Measurements from ENCODE around the gene NOTCH2. TPM values are rescaled to one million over a fixed set of nuclear protein-coding genes. Genes with fewer than 3 reads are reported as not detected.

Gene NOTCH2
- total and polyA plus RNA-seq, 9 of the 15 experiments (the other 6 are each of a cell fraction or from before 2014, with no cell fraction given) = 0.04 to 1.2 (median 0.28) TPM; not detected in 1

DNA sequence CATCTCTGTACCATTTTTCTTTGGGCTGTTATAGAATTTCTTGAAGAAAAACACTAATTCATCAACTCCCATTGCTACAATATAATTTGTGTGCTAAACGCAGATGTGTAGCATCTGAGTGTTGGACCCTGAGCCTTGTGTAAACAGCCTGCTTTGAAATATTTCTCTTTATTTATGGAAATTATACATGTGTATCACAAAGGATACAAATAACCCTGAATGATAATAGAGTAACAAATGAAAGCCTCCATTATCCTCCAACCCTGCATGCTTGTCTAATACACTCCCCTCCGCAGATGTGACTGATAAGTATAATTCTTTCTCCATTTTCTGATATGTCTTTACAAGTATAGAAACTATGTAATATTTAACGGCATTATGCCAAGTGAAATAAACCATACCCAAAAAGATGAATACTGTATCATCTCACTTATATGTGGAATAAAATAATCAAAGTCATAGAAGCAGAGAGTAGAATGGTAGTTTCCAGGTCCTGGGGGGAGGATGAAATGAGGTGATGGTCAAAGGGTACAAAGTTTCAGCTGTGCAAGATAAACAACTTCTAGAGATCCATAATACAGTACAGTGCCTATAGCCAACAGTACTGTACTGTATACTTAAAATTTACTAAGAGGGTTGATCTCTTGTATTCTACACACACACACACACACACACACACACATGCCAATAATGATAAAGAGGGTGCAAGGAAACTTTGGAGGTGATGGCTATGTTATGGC is 170.3 kb downstream of the NOTCH2 start:
- no peaks in the 10 kb centered on the region for H3K9me1 ChIP-seq (ENCODE audit: control insufficient read depth, insufficient read depth, low read length)
- WGBS (ENCODE audit: insufficient coverage, low coverage, missing lambda C conversion rate) = 7% methylated on average over 3 of the region's 3 CpGs
- no peaks in the 10 kb centered on the region for H3K36me3 ChIP-seq (ENCODE audit: control insufficient read depth, insufficient read depth, low read length)
- no peak overlapping the region for H3K4me3 ChIP-seq
- no peak overlapping the region for H2AFZ ChIP-seq (ENCODE audit: low read depth, low read length)
- ATAC-seq (no peak), FAIRE-seq (no peak), DNase-seq (ENCODE audit: extremely low read depth in 1 of 4, low spot score in 3 of 4) (no peak)
- CTCF ChIA-PET (ENCODE audit: low intra/inter-chr PET ratio) = no interaction called here
- H3K9ac ChIP-seq (ENCODE audit: insufficient read depth in 1 of 2, low read depth in 2 of 2, low read length in 2 of 2) = no peak overlapping the region
- H3K4me2 ChIP-seq (ENCODE audit: insufficient read depth, low read length) = no peak overlapping the region
- H3K9me3 ChIP-seq (replicated peaks; ENCODE audit: control insufficient read depth, insufficient read depth, low read depth, low read length) = no peaks in the 10 kb centered on the region
- peaks cover 0 to 3% of the 10 kb centered on the region in 2 experiments; a peak in 1 of 5 replicates for H3K4me1 ChIP-seq (replicated peaks in 1 of 2; ENCODE audit: control insufficient read depth in 2 of 2, insufficient read depth in 2 of 2, low read length in 2 of 2)
- no peak overlapping the region for H3K27ac ChIP-seq (ENCODE audit: extremely low read depth, low read depth, low read length)
- H4K20me1 ChIP-seq (replicated peaks; ENCODE audit: control insufficient read depth, insufficient read depth, low read length) = no peaks in the 10 kb centered on the region
- no peak for TF ChIP-seq TBL1XR1 (IDR thresholded peaks at IDR 0.05; ENCODE audit: low read length in 2 of 2)
- no peak for TF ChIP-seq KLF6 (CRISPR knock-in tag; IDR thresholded peaks at IDR 0.05; ENCODE audit: borderline replicate concordance)
- no peak for TF ChIP-seq TRIM24 (IDR thresholded peaks at IDR 0.05)
- no peak for TF ChIP-seq ZKSCAN3 (CRISPR knock-in tag; IDR thresholded peaks at IDR 0.05)
- no peak for TF ChIP-seq ILF3 (IDR thresholded peaks at IDR 0.05; ENCODE audit: borderline replicate concordance)
- TF ChIP-seq SP2 (IDR thresholded peaks at IDR 0.05; ENCODE audit: extremely low read depth, low read depth, low read length, poor library complexity, severe bottlenecking) = no peak
- TF ChIP-seq AFF4 (CRISPR knock-in tag; IDR thresholded peaks at IDR 0.05) = no peak
- no peak for TF ChIP-seq HMGN3 (IDR thresholded peaks at IDR 0.05; ENCODE audit: borderline replicate concordance, extremely low read depth, insufficient read length, low read depth, low read length)
- TF ChIP-seq SPI1 (IDR thresholded peaks at IDR 0.05; ENCODE audit: borderline replicate concordance, low read depth, low read length) = no peak
- TF ChIP-seq, protein P1, sequence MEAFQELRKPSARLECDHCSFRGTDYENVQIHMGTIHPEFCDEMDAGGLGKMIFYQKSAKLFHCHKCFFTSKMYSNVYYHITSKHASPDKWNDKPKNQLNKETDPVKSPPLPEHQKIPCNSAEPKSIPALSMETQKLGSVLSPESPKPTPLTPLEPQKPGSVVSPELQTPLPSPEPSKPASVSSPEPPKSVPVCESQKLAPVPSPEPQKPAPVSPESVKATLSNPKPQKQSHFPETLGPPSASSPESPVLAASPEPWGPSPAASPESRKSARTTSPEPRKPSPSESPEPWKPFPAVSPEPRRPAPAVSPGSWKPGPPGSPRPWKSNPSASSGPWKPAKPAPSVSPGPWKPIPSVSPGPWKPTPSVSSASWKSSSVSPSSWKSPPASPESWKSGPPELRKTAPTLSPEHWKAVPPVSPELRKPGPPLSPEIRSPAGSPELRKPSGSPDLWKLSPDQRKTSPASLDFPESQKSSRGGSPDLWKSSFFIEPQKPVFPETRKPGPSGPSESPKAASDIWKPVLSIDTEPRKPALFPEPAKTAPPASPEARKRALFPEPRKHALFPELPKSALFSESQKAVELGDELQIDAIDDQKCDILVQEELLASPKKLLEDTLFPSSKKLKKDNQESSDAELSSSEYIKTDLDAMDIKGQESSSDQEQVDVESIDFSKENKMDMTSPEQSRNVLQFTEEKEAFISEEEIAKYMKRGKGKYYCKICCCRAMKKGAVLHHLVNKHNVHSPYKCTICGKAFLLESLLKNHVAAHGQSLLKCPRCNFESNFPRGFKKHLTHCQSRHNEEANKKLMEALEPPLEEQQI (IDR thresholded peaks at IDR 0.05) = no peak
- in situ Hi-C loops (cut with MboI) = no loop called here
- no TSS peak for BruUV-seq (replicated peaks)
- intact Hi-C loops (cut with micrococcal nuclease) = no loop called here
- POLR2A ChIA-PET = no interaction called here
- peaks cover 29 to 33% of the 10 kb centered on the region in 2 experiments for H3K27me3 ChIP-seq (ENCODE audit: control insufficient read depth in 2 of 2, insufficient read depth in 2 of 2, low read length in 2 of 2)
- H3K79me2 ChIP-seq (ENCODE audit: control insufficient read depth, insufficient read depth, low read length) = no peaks in the 10 kb centered on the region

Measured in K562 (cell line).